Measurements from ENCODE around the gene EYS. TPM values are rescaled to one million over a fixed set of nuclear protein-coding genes. Genes with fewer than 3 reads are reported as not detected.

EYS gene
- total RNA-seq (4.4 TPM), polyA plus RNA-seq (not detected)

DNA sequence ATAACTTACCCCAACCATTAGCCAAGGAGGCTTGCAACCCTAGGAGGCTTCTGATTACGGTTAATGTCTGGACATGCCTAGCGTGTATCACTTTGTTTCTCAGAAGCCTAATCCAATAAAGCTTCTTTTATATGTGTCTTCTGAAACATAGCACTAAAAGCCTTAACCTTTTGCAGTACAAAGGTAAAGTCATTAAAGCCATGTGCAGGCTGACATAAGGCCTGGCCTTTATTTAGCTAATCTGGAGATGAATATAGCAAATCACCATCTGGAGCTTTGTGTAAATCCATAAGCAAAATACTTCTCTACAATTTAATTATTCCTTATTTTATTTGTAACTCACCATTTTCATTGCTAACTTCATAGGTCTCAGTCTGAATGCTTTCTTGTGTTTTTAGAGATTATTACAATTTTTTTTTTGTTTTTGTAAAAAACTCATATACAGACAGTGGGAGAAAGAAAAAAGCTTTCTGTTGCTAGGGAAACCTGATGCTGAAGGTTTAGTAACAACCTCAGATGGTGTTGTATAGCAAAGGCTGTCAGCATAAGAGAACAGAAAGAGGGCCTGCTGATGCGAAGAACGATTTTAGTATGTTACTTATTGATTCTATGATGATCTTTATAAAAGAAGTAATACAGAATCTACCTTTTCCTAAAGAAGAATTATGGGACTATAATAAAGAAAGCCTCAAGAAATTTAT lies at the start of gene EYS:
TSS of gene EYS (minus strand) at position 101 of the 701 bp plus-strand sequence. CDS start 211,816 bp downstream, outside the sequence.
- no peaks in the 10 kb centered on the region for H3K36me3 ChIP-seq (ENCODE audit: insufficient read depth)

GRCh38 chr6:65746302-65746701 lies 39.3 kb upstream of the EYS start:
- no peak overlapping the region for H3K4me3 ChIP-seq (ENCODE audit: low read depth, low read length)
- DNase-seq (ENCODE audit: extremely low spot score), result no peak
- H3K27ac ChIP-seq (ENCODE audit: low read depth), result no peak overlapping the region
- WGBS, result 83% methylated on average over 4 of the region's 4 CpGs
- H3K4me1 ChIP-seq (ENCODE audit: insufficient read depth), result no peaks in the 10 kb centered on the region
- H3K36me3 ChIP-seq (ENCODE audit: insufficient read depth), result no peaks in the 10 kb centered on the region

More for the DNA sequence above, at the start of gene EYS:
- DNase-seq (ENCODE audit: extremely low spot score), result no peak
- WGBS, result 71% methylated on average over 4 of the region's 4 CpGs
- no peaks in the 10 kb centered on the region for H3K4me1 ChIP-seq (ENCODE audit: insufficient read depth)
- H3K27ac ChIP-seq (ENCODE audit: low read depth), result no peak within 1 kb of the TSS
- H3K4me3 ChIP-seq (ENCODE audit: low read depth, low read length), result no peak within 1 kb of the TSS

DNA sequence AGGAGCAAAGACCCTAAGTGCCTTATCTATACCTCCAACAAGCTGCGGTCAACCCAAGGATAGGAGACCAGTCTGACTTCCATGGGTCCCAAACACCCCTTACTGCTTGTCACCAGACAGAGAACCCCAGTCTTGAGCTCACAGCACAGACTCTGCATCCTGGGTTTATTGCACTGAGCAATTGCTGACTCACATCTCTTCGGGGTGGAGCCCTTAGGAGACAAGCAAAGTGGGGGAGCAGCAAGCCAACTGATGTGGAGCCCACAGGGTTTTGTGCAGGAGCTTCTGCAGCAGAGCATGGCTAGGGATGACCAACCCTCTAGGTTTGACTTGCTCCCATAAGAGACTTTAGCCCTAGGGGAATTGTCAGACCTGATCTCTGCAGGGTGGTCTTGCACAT lies 38.6 kb upstream of the EYS start:
- Histone ChIP-seq H3K4me1 (ENCODE audit: insufficient read depth) (no peaks in the 10 kb centered on the region), H3K36me3 (ENCODE audit: insufficient read depth) (no peaks in the 10 kb centered on the region), H3K4me3 (ENCODE audit: low read depth, low read length) (no peak overlapping the region), H3K27ac (ENCODE audit: low read depth) (no peak overlapping the region)
- no peak for DNase-seq (ENCODE audit: extremely low spot score)
- 94% methylated on average over 2 of the region's 2 CpGs for WGBS

- Histone ChIP-seq H3K27ac (ENCODE audit: low read depth) (no peak overlapping the region), H3K4me1 (ENCODE audit: insufficient read depth) (no peaks in the 10 kb centered on the region), H3K36me3 (ENCODE audit: insufficient read depth) (no peaks in the 10 kb centered on the region), H3K4me3 (ENCODE audit: low read depth, low read length) (no peak overlapping the region)
- DNase-seq (ENCODE audit: extremely low spot score), result no peak
- 47% methylated on average over 3 of the region's 3 CpGs for WGBS
Observed at GRCh38 chr6:65728879-65729479, 22.0 kb upstream of the EYS start.

GRCh38 chr6:65719101-65719500 lies 12.1 kb upstream of the EYS start:
- no peak overlapping the region for H3K4me3 ChIP-seq (ENCODE audit: low read depth, low read length)
- 76% methylated on average over 3 of the region's 3 CpGs for WGBS
- no peak for DNase-seq (ENCODE audit: extremely low spot score)
- H3K4me1 ChIP-seq (ENCODE audit: insufficient read depth), result no peaks in the 10 kb centered on the region
- no peaks in the 10 kb centered on the region for H3K36me3 ChIP-seq (ENCODE audit: insufficient read depth)
- no peak overlapping the region for H3K27ac ChIP-seq (ENCODE audit: low read depth)

GRCh38 chr6:65711531-65711930 lies 4.5 kb upstream of the EYS start:
- DNase-seq (ENCODE audit: extremely low spot score), result no peak
- Histone ChIP-seq H3K4me1 (ENCODE audit: insufficient read depth) (no peaks in the 10 kb centered on the region), H3K36me3 (ENCODE audit: insufficient read depth) (no peaks in the 10 kb centered on the region), H3K4me3 (ENCODE audit: low read depth, low read length) (no peak overlapping the region), H3K27ac (ENCODE audit: low read depth) (no peak overlapping the region)

DNA sequence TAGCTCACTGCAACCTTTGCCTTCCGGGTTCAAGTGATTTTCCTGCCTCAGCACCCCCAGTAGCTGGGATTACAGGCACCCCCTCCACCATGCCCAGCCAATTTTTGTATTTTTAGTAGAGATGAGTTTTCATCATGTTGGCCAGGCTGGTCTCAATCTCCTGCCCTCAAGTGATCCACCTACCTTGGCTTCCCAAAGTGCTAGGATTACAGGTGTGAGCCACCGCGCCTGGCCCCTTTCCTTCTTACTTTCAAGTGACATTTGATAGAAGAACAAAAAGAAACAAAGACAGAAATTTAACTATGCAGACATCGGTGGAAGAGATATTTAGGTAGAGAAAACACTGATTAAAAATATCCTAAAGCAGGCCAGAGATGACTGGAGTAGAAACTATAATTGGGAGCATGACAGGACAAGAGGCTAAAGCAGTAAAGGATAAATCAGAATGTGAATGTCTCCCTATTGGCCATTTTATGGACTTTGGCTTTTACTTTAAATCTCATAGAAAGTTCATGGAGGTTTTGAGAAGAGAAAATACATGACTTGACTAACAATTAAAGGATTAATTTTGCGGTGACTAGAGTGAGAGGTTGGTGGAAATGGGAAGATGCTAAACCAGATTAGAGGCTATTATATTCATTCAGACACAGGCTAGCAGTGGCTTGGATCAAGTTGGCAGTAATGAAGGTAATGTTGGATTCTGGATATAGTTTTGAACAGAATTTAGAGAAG lies 2.2 kb upstream of the EYS start:
- DNase-seq (ENCODE audit: extremely low spot score), result no peak
- Histone ChIP-seq H3K27ac (ENCODE audit: low read depth) (no peak overlapping the region), H3K4me3 (ENCODE audit: low read depth, low read length) (no peak overlapping the region), H3K36me3 (ENCODE audit: insufficient read depth) (no peaks in the 10 kb centered on the region), H3K4me1 (ENCODE audit: insufficient read depth) (no peaks in the 10 kb centered on the region)
- WGBS, result 93% methylated on average over 5 of the region's 5 CpGs

GRCh38 chr6:65708162-65708561 lies 1.1 kb upstream of the EYS start:
- DNase-seq (ENCODE audit: extremely low spot score), result no peak
- H3K4me1 ChIP-seq (ENCODE audit: insufficient read depth), result no peaks in the 10 kb centered on the region
- WGBS, result 90% methylated on average over 1 of the region's 1 CpG
- no peak overlapping the region for H3K4me3 ChIP-seq (ENCODE audit: low read depth, low read length)
- no peaks in the 10 kb centered on the region for H3K36me3 ChIP-seq (ENCODE audit: insufficient read depth)
- no peak overlapping the region for H3K27ac ChIP-seq (ENCODE audit: low read depth)

DNA sequence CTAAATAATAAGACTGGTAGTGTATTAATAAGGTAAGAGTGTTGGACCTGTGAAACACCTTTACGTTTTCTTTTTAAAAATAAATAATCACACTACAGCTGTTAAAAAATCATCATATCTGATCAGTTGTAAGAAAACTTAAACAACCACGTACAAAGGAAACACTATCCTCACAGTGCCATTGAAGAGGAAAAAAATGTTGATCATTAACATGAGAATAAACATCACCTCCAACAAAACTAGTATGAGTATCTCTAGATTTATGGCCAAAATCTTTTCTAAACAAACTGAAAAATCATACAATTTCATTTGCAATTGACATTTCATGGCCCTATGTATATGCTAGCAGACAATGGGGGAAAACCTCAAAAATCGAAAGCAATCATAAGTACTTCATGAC lies 590 bp downstream of the EYS start:
- no peak overlapping the region for H3K4me3 ChIP-seq (ENCODE audit: low read depth, low read length)
- no peak for DNase-seq (ENCODE audit: extremely low spot score)
- no peaks in the 10 kb centered on the region for H3K4me1 ChIP-seq (ENCODE audit: insufficient read depth)
- no peak overlapping the region for H3K27ac ChIP-seq (ENCODE audit: low read depth)
- 75% methylated on average over 3 of the region's 3 CpGs for WGBS
- no peaks in the 10 kb centered on the region for H3K36me3 ChIP-seq (ENCODE audit: insufficient read depth)

DNA sequence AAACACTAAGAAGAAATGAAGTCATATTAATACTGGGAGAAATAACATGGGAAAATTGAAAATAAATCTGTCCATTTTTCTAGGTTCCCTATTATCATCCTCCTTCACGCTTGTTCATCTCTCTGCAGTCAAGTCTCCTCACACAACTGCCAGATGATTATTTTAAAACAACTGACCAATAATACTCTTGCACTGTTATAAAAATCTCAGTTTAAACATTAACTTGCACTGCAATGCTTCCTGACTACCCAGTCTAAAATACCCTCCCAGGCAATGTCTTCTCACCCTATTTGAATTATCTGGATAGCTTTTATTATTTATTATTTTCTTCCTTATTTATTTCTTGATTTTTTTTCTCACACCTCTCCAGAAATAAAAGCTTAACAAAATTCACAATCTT lies 5.7 kb downstream of the EYS start:
- DNase-seq (ENCODE audit: extremely low spot score), result no peak
- 92% methylated on average over 1 of the region's 1 CpG for WGBS
- H3K36me3 ChIP-seq (ENCODE audit: insufficient read depth), result no peaks in the 10 kb centered on the region
- no peaks in the 10 kb centered on the region for H3K4me1 ChIP-seq (ENCODE audit: insufficient read depth)
- no peak overlapping the region for H3K27ac ChIP-seq (ENCODE audit: low read depth)
- no peak overlapping the region for H3K4me3 ChIP-seq (ENCODE audit: low read depth, low read length)

GRCh38 chr6:65700561-65700960 lies 6.5 kb downstream of the EYS start:
- 57% methylated on average over 4 of the region's 4 CpGs for WGBS
- no peaks in the 10 kb centered on the region for H3K36me3 ChIP-seq (ENCODE audit: insufficient read depth)
- no peak overlapping the region for H3K27ac ChIP-seq (ENCODE audit: low read depth)
- H3K4me3 ChIP-seq (ENCODE audit: low read depth, low read length), result no peak overlapping the region
- H3K4me1 ChIP-seq (ENCODE audit: insufficient read depth), result no peaks in the 10 kb centered on the region
- DNase-seq (ENCODE audit: extremely low spot score), result no peak

GRCh38 chr6:65692109-65692508 lies 14.9 kb downstream of the EYS start:
- no peak for DNase-seq (ENCODE audit: extremely low spot score)

GRCh38 chr6:65680232-65680631 lies 26.8 kb downstream of the EYS start:
- H3K36me3 ChIP-seq (ENCODE audit: insufficient read depth), result no peaks in the 10 kb centered on the region
- no peaks in the 10 kb centered on the region for H3K4me1 ChIP-seq (ENCODE audit: insufficient read depth)
- H3K27ac ChIP-seq (ENCODE audit: low read depth), result no peak overlapping the region
- no peak overlapping the region for H3K4me3 ChIP-seq (ENCODE audit: low read depth, low read length)
- no peak for DNase-seq (ENCODE audit: extremely low spot score)

More at GRCh38 chr6:65692109-65692508, 14.9 kb downstream of the EYS start:
- no peak overlapping the region for H3K4me3 ChIP-seq (ENCODE audit: low read depth, low read length)
- WGBS, result 95% methylated on average over 3 of the region's 3 CpGs
- H3K36me3 ChIP-seq (ENCODE audit: insufficient read depth), result no peaks in the 10 kb centered on the region
- H3K27ac ChIP-seq (ENCODE audit: low read depth), result no peak overlapping the region
- no peaks in the 10 kb centered on the region for H3K4me1 ChIP-seq (ENCODE audit: insufficient read depth)

GRCh38 chr6:65671922-65672321 lies 35.1 kb downstream of the EYS start:
- DNase-seq (ENCODE audit: extremely low spot score), result no peak
- Histone ChIP-seq H3K4me3 (ENCODE audit: low read depth, low read length) (no peak overlapping the region), H3K27ac (ENCODE audit: low read depth) (no peak overlapping the region), H3K4me1 (ENCODE audit: insufficient read depth) (no peaks in the 10 kb centered on the region), H3K36me3 (ENCODE audit: insufficient read depth) (no peaks in the 10 kb centered on the region)
- 77% methylated on average over 1 of the region's 1 CpG for WGBS

Measured in urinary bladder (tissue), 4 donors.